ENCODE results near the gene DPY19L1.

The DPY19L1 gene

GRCh38 chr7:35032166-35032565 is 5.1 kb downstream of the DPY19L1 start:
- no peak overlapping the region for H3K4me3 ChIP-seq (ENCODE audit: low read depth, low read length)
- no peak for TF ChIP-seq CTCF (IDR thresholded peaks at IDR 0.05; ENCODE audit: control insufficient read depth, extremely low read depth, insufficient read depth)
- no peak for DNase-seq (ENCODE audit: low read depth)

GRCh38 chr7:35030848-35031247 is 6.4 kb downstream of the DPY19L1 start:
- DNase-seq (ENCODE audit: low read depth), result no peak
- no peak for TF ChIP-seq CTCF (IDR thresholded peaks at IDR 0.05; ENCODE audit: control insufficient read depth, extremely low read depth, insufficient read depth)
- H3K4me3 ChIP-seq (ENCODE audit: low read depth, low read length), result no peak overlapping the region

- no peak for TF ChIP-seq CTCF (IDR thresholded peaks at IDR 0.05; ENCODE audit: control insufficient read depth, extremely low read depth, insufficient read depth)
- DNase-seq (ENCODE audit: low read depth), result no peak
- no peak overlapping the region for H3K4me3 ChIP-seq (ENCODE audit: low read depth, low read length)
Observed at GRCh38 chr7:35029311-35029710, 8.0 kb downstream of the DPY19L1 start.

GRCh38 chr7:35026150-35026549 is 11.1 kb downstream of the DPY19L1 start:
- no peak overlapping the region for H3K4me3 ChIP-seq (ENCODE audit: low read depth, low read length)
- no peak for TF ChIP-seq CTCF (IDR thresholded peaks at IDR 0.05; ENCODE audit: control insufficient read depth, extremely low read depth, insufficient read depth)
- DNase-seq (ENCODE audit: low read depth), result no peak

GRCh38 chr7:35025369-35025870 is 11.9 kb downstream of the DPY19L1 start:
- H3K4me3 ChIP-seq (ENCODE audit: low read depth, low read length), result no peak overlapping the region
- no peak for TF ChIP-seq CTCF (IDR thresholded peaks at IDR 0.05; ENCODE audit: control insufficient read depth, extremely low read depth, insufficient read depth)
- DNase-seq (ENCODE audit: low read depth), result peak; percentile 62

- TF ChIP-seq CTCF (IDR thresholded peaks at IDR 0.05; ENCODE audit: control insufficient read depth, extremely low read depth, insufficient read depth), result no peak
- no peak overlapping the region for H3K4me3 ChIP-seq (ENCODE audit: low read depth, low read length)
- DNase-seq (ENCODE audit: low read depth), result no peak
Observed at GRCh38 chr7:35024298-35024697, 13.0 kb downstream of the DPY19L1 start.

GRCh38 chr7:35022725-35023124 is 14.6 kb downstream of the DPY19L1 start:
- no peak for TF ChIP-seq CTCF (IDR thresholded peaks at IDR 0.05; ENCODE audit: control insufficient read depth, extremely low read depth, insufficient read depth)
- DNase-seq (ENCODE audit: low read depth), result no peak
- no peak overlapping the region for H3K4me3 ChIP-seq (ENCODE audit: low read depth, low read length)

Data from LNCaP clone FGC (cell line).